ENCODE results near the gene EGF.

GRCh38 chr4:109928327-109929045, 15.8 kb downstream of the EGF start:
- TF ChIP-seq EZH2 (IDR thresholded peaks at IDR 0.05; ENCODE audit: borderline replicate concordance, low read depth, low read length, poor library complexity, severe bottlenecking) (no peak), CTCF (conservative IDR thresholded peaks at IDR 0.05; ENCODE audit: low read depth, low read length) (no peak)

Measured in A673 (cell line).